ENCODE results near the gene RXFP2. TPM values are rescaled to one million over a fixed set of nuclear protein-coding genes. Genes with fewer than 3 reads are reported as not detected.
A peak's percentile ranks its signal among the peaks of the same experiment; 100 is the strongest.

Gene RXFP2
- total and polyA plus RNA-seq, 2 experiments from 2014 or later = not detected

GRCh38 chr13:31719214-31719613, 20.1 kb upstream of the RXFP2 start:
- no peak overlapping the region for H3K4me3 ChIP-seq
- no peak for DNase-seq (ENCODE audit: low read depth in 1 of 2, low spot score in 1 of 2)
- TF ChIP-seq CTCF (IDR thresholded peaks at IDR 0.05; ENCODE audit: low read depth, low read length) = no peak
- H3K36me3 ChIP-seq = no peaks in the 10 kb centered on the region
- H3K27me3 ChIP-seq = no peaks in the 10 kb centered on the region
- no peak overlapping the region for H3K27ac ChIP-seq
- H3K9me3 ChIP-seq (ENCODE audit: low read depth) = no peaks in the 10 kb centered on the region
- no peaks in the 10 kb centered on the region for H3K4me1 ChIP-seq (ENCODE audit: low read depth)

GRCh38 chr13:31722673-31723072, 16.7 kb upstream of the RXFP2 start:
- no peak overlapping the region for H3K27ac ChIP-seq
- TF ChIP-seq CTCF (IDR thresholded peaks at IDR 0.05; ENCODE audit: low read depth, low read length) = no peak
- no peak overlapping the region for H3K4me3 ChIP-seq
- H3K36me3 ChIP-seq = no peaks in the 10 kb centered on the region
- no peaks in the 10 kb centered on the region for H3K27me3 ChIP-seq
- no peaks in the 10 kb centered on the region for H3K4me1 ChIP-seq (ENCODE audit: low read depth)
- DNase-seq (ENCODE audit: low read depth in 1 of 2, low spot score in 1 of 2) = peak in 1 of 2 donors; percentile 40
- no peaks in the 10 kb centered on the region for H3K9me3 ChIP-seq (ENCODE audit: low read depth)

- no peak overlapping the region for H3K27ac ChIP-seq
- H3K9me3 ChIP-seq (ENCODE audit: low read depth) = no peaks in the 10 kb centered on the region
- H3K36me3 ChIP-seq = no peaks in the 10 kb centered on the region
- no peak for TF ChIP-seq CTCF (IDR thresholded peaks at IDR 0.05; ENCODE audit: low read depth, low read length)
- DNase-seq (ENCODE audit: low read depth in 1 of 2, low spot score in 1 of 2) = no peak
- no peaks in the 10 kb centered on the region for H3K4me1 ChIP-seq (ENCODE audit: low read depth)
- no peaks in the 10 kb centered on the region for H3K27me3 ChIP-seq
- H3K4me3 ChIP-seq = no peak overlapping the region
These were observed 13.5 kb upstream of the RXFP2 start for GRCh38 chr13:31725841-31726240.

DNA sequence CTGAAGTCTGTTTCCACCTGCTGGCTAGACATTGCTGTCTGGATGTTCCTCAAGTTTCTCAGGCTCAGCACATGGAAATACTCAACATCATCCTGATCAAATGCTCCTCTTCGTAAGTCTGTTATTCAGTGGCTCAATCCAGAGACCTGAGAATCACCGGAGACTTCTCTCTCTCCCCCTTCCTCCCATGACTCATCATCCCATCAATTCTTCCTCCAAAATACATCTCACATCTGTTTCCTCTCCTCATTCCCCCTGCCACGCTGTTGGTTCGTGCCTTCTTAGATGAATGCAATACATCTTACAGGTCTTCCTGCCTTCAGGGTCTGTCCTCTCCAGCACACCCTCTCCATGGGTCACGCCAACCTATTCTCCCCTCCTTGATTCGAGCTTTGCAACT, 7.4 kb upstream of the RXFP2 start:
- no peaks in the 10 kb centered on the region for H3K4me1 ChIP-seq (ENCODE audit: low read depth)
- no peak for TF ChIP-seq CTCF (IDR thresholded peaks at IDR 0.05; ENCODE audit: low read depth, low read length)
- peak in 1 of 2 donors; percentile 13 for DNase-seq (ENCODE audit: low read depth in 1 of 2, low spot score in 1 of 2)
- H3K27ac ChIP-seq = no peak overlapping the region
- no peaks in the 10 kb centered on the region for H3K27me3 ChIP-seq
- no peaks in the 10 kb centered on the region for H3K36me3 ChIP-seq
- no peak overlapping the region for H3K4me3 ChIP-seq
- H3K9me3 ChIP-seq (ENCODE audit: low read depth) = no peaks in the 10 kb centered on the region

GRCh38 chr13:31733066-31733465, 6.3 kb upstream of the RXFP2 start:
- H3K27me3 ChIP-seq = no peaks in the 10 kb centered on the region
- peak in 1 of 2 donors; percentile 26 for DNase-seq (ENCODE audit: low read depth in 1 of 2, low spot score in 1 of 2)
- H3K4me3 ChIP-seq = no peak overlapping the region

More at GRCh38 chr13:31733066-31733465, 6.3 kb upstream of the RXFP2 start:
- TF ChIP-seq CTCF (IDR thresholded peaks at IDR 0.05; ENCODE audit: low read depth, low read length) = no peak
- no peaks in the 10 kb centered on the region for H3K9me3 ChIP-seq (ENCODE audit: low read depth)
- H3K27ac ChIP-seq = no peak overlapping the region
- H3K4me1 ChIP-seq (ENCODE audit: low read depth) = no peaks in the 10 kb centered on the region
- H3K36me3 ChIP-seq = no peaks in the 10 kb centered on the region

Measured in cardiac muscle cell (in vitro differentiated cells and primary cell).